ENCODE measurements around the gene HUWE1. TPM values are rescaled to one million over a fixed set of nuclear protein-coding genes. Genes with fewer than 3 reads are reported as not detected.

Gene HUWE1
- total and polyA plus RNA-seq, 10 donors = 19.1 to 204 (median 136) TPM

DNA sequence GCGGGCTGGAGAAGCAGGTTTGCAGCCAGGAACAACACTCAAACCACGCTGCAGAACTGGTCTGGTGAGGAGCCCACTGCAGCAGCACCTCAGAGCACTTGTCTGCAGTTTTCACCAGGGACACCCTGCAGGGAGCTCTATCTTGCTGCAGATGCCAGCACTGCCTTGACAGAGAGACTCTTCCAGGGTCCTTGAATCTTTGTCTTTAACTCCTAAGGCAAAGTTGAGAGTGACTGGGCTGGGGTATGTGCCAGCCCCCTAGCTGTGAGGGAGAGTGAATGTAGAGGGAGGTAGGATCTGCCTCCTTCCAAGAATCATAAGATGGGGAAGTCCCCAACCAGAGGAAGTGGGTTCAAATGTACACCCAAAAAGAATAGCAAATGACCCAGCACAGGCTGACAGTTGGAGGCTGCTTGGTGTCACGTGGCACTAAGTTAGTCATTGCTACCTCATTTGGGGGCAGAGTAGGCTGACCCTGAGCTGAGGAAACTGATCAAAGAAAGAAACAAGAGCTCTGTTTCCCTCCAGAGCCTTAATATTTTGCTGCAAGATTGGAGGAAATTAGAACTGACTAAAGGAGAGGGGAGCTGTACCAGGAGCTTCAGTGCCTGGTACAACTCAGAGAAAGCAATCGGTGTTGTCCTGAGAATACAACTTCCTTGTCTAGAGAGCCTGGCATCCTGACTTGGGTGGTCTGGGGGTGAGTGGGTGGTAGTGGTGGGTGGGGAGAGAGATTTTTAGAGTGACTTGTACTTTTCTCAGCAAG lies 28.2 kb upstream of the HUWE1 start:
- H3K4me1 ChIP-seq = peaks cover 5 to 42% (median 31%) of the 10 kb centered on the region in 6 donors
- WGBS, 5 donors = 4 to 35% (median 15%) methylated on average over 4 of the region's 4 CpGs
- peak overlapping the region in 1 of 8 donors; percentile 47 for H3K4me3 ChIP-seq
- no peaks in the 10 kb centered on the region for H3K9me3 ChIP-seq
- intact Hi-C loops (cut with DNase I; ENCODE audit: low total_unique reads) = no loop called here
- no peaks in the 10 kb centered on the region for H3K27me3 ChIP-seq (replicated peaks in 1 of 7)
- peak in 1 of 3 donors; percentile 35 for TF ChIP-seq POLR2AphosphoS5 (IDR thresholded peaks at IDR 0.05)
- TF ChIP-seq, protein P1, sequence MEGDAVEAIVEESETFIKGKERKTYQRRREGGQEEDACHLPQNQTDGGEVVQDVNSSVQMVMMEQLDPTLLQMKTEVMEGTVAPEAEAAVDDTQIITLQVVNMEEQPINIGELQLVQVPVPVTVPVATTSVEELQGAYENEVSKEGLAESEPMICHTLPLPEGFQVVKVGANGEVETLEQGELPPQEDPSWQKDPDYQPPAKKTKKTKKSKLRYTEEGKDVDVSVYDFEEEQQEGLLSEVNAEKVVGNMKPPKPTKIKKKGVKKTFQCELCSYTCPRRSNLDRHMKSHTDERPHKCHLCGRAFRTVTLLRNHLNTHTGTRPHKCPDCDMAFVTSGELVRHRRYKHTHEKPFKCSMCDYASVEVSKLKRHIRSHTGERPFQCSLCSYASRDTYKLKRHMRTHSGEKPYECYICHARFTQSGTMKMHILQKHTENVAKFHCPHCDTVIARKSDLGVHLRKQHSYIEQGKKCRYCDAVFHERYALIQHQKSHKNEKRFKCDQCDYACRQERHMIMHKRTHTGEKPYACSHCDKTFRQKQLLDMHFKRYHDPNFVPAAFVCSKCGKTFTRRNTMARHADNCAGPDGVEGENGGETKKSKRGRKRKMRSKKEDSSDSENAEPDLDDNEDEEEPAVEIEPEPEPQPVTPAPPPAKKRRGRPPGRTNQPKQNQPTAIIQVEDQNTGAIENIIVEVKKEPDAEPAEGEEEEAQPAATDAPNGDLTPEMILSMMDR (IDR thresholded peaks at IDR 0.05 in 8 of 11, conservative IDR thresholded peaks at IDR 0.05 in 3 of 11) = peak in 2 of 11 experiments; percentile 11 to 13
- TF ChIP-seq POLR2A (IDR thresholded peaks at IDR 0.05) = no peak
- DNase-seq = no peak
- H3K36me3 ChIP-seq = no peaks in the 10 kb centered on the region
- H3K27ac ChIP-seq = peak overlapping the region; percentile 32 to 87 (median 66)

DNA sequence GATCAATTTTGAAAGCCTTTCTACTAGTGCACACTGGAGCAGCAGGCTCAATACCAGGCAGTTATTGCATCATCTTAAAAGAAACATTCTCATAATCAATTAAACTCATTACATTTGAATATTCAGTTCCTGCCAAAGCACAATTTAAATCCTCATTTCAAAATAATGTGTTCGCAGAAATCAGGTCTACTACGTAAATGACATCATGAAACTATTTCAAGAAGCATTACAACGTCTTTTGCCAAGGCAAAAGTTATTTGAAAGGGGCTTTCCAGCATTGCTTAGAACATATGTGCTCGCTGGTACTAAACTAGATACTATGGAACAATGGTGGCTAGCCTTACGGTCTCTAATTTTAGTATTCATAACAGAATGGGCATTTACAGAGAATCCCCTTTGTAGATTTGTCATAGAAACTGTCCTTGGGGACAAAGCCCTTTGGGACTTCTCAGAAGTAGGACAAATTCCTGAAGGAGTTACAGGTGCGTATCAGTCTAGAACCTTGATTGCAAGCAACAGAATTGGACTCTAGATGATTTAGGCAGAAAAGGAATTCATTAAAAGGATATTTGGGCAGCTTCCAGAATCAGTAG lies 27.6 kb upstream of the HUWE1 start:
- Histone ChIP-seq H3K4me3 (peak overlapping the region in 1 of 8 donors; percentile 47), H3K27me3 (replicated peaks in 1 of 7) (no peaks in the 10 kb centered on the region), H3K27ac (peak overlapping the region in 7 of 8 donors; percentile 32 to 87 (median 73)), H3K4me1 (peaks cover 5 to 42% (median 31%) of the 10 kb centered on the region in 6 donors), H3K36me3 (no peaks in the 10 kb centered on the region), H3K9me3 (no peaks in the 10 kb centered on the region)
- WGBS, 5 donors = 44 to 57% (median 50%) methylated on average over 6 of the region's 6 CpGs
- intact Hi-C loops (cut with DNase I; ENCODE audit: low total_unique reads) = no loop called here
- no peak for DNase-seq
- TF ChIP-seq POLR2A (IDR thresholded peaks at IDR 0.05) = no peak
- TF ChIP-seq, protein P1 (IDR thresholded peaks at IDR 0.05 in 8 of 11, conservative IDR thresholded peaks at IDR 0.05 in 3 of 11) = no peak
- no peak for TF ChIP-seq POLR2AphosphoS5 (IDR thresholded peaks at IDR 0.05)

DNA sequence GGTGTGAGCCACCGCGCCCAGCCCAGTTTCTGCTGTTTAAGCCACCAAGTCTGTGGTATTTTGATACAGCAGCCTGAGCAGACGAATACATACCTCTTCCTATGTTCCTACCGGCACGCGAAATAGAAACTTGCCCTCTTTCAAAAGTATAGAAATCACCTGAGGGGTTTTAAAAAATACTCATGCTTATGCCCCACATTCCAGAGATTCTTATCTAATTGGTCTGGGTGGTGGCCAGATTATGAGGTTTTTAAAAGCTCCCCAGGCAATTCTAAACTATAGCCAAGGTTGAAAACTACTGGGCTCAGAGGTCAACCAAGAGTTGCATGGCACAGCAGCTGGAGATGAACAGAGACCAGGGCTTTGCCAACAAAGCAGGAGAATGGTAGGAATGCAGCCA lies 24.9 kb upstream of the HUWE1 start:
- 82 to 98% (median 96%) methylated on average over 6 of the region's 6 CpGs for WGBS, 5 donors
- intact Hi-C loops (cut with DNase I; ENCODE audit: low total_unique reads) = no loop called here
- no peak overlapping the region for H3K4me3 ChIP-seq

More for the DNA sequence above, 24.9 kb upstream of the HUWE1 start:
- no peaks in the 10 kb centered on the region for H3K27me3 ChIP-seq (replicated peaks in 1 of 7)
- H3K9me3 ChIP-seq = no peaks in the 10 kb centered on the region
- TF ChIP-seq, protein P1 (IDR thresholded peaks at IDR 0.05 in 8 of 11, conservative IDR thresholded peaks at IDR 0.05 in 3 of 11) = no peak
- TF ChIP-seq POLR2A (IDR thresholded peaks at IDR 0.05) (no peak), POLR2AphosphoS5 (IDR thresholded peaks at IDR 0.05) (no peak)
- DNase-seq = no peak
- no peak overlapping the region for H3K27ac ChIP-seq
- H3K4me1 ChIP-seq = peaks cover 4 to 30% (median 26%) of the 10 kb centered on the region in 6 donors
- H3K36me3 ChIP-seq = no peaks in the 10 kb centered on the region
